ENCODE results near the gene OR8U1.
"Not testable (repeated sequence)": the region's sequence is repeated elsewhere in the genome, so short reads cannot be mapped to it uniquely, and the experiment has no call there.

The OR8U1 gene
- 0 reads per million in 4 experiments for total RNA-seq

- DNase-seq, result no peak
These were observed at the start of gene OR8U1 for GRCh38 chr11:56375324-56375723. Gene OR8U1, plus strand, starts transcription at chr11:56375624. Its CDS starts 0 bp downstream, at chr11:56375624.

- DNase-seq, result no peak
These were observed 43.4 kb upstream of the OR8U1 start for GRCh38 chr11:56331861-56332491.

- DNase-seq, result no peak
These were observed 42.3 kb upstream of the OR8U1 start for GRCh38 chr11:56333156-56333555.

GRCh38 chr11:56340289-56340688 is 35.1 kb upstream of the OR8U1 start:
- no peak for DNase-seq

- no peak for DNase-seq
These were observed 29.7 kb upstream of the OR8U1 start, which contains the start of gene OR8K1 for GRCh38 chr11:56345739-56346138. Gene OR8K1, plus strand, starts transcription at chr11:56346039. Its CDS starts 0 bp downstream, at chr11:56346039.

GRCh38 chr11:56353991-56354390 is 21.4 kb upstream of the OR8U1 start, which contains the start of gene OR8J1:
Gene OR8J1, plus strand, starts transcription at chr11:56354291. Its CDS starts 5,956 bp downstream, at chr11:56360247.
- DNase-seq, result no peak

GRCh38 chr11:56380120-56380519 is 4.7 kb downstream of the OR8U1 start:
- DNase-seq, result no peak

GRCh38 chr11:56394381-56394780 is 19.0 kb downstream of the OR8U1 start:
- no peak for DNase-seq

GRCh38 chr11:56396047-56396446 is 20.6 kb downstream of the OR8U1 start:
- no peak for DNase-seq

GRCh38 chr11:56401858-56402461 is 26.5 kb downstream of the OR8U1 start:
- not testable (repeated sequence) for DNase-seq

- DNase-seq, result no peak
These were observed 29.0 kb downstream of the OR8U1 start for GRCh38 chr11:56404393-56404792.

GRCh38 chr11:56410801-56411200 is 35.4 kb downstream of the OR8U1 start:
- DNase-seq, result no peak

GRCh38 chr11:56412396-56412795 is 37.0 kb downstream of the OR8U1 start, which contains the start of gene OR5AL1:
Gene OR5AL1, plus strand, starts transcription at chr11:56412696.
- DNase-seq, result no peak
